ENCODE measurements around the gene HMG20A. TPM values are rescaled to one million over a fixed set of nuclear protein-coding genes. Genes with fewer than 3 reads are reported as not detected.
A peak's percentile ranks its signal among the peaks of the same experiment; 100 is the strongest.

Gene HMG20A
- total RNA-seq, 2 experiments from 2014 or later = 41.2 to 47.1 TPM

DNA sequence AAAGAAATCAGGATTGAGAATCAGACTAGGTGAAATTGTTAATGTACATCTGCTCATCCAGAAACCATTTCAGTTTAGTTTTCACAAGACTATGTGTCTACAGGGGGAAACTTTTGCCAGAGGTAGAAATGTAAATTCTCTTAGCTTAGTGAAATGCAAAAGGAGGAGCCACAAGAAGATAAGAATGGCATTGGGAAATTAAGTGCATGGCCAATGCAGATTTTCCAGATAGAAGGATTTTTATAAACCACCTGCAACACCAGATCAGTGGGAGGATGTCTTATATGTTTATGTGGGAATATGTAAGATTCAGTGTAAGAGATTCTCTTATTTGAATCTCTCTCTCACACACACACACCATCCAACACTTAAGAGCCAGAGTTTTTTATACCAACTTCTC is 67.2 kb downstream of the HMG20A start:
- peaks cover 19% of the 10 kb centered on the region for H3K4me1 Mint-ChIP-seq
- H3K27ac Mint-ChIP-seq = peak overlapping the region; percentile 73

GRCh38 chr15:77489647-77490046 is 69.0 kb downstream of the HMG20A start:
- H3K27ac Mint-ChIP-seq = no peak overlapping the region
- H3K9me3 Mint-ChIP-seq = peaks cover 2% of the 10 kb centered on the region
- no peaks in the 10 kb centered on the region for H3K27me3 Mint-ChIP-seq
- H3K4me3 Mint-ChIP-seq = no peak overlapping the region
- no peak for DNase-seq
- H3K4me1 Mint-ChIP-seq = peaks cover 34% of the 10 kb centered on the region
- H3K36me3 Mint-ChIP-seq = peaks cover 23% of the 10 kb centered on the region

More for the DNA sequence above, 67.2 kb downstream of the HMG20A start:
- Mint-ChIP-seq H3K27me3 (no peaks in the 10 kb centered on the region), H3K9me3 (peaks cover 2% of the 10 kb centered on the region), H3K36me3 (peaks cover 18% of the 10 kb centered on the region), H3K4me3 (no peak overlapping the region)
- DNase-seq = no peak

GRCh38 chr15:77493324-77493907 is 72.7 kb downstream of the HMG20A start:
- Mint-ChIP-seq H3K27me3 (no peaks in the 10 kb centered on the region), H3K27ac (peak overlapping the region; percentile 57), H3K4me3 (no peak overlapping the region), H3K36me3 (peaks cover 10% of the 10 kb centered on the region), H3K4me1 (peaks cover 17% of the 10 kb centered on the region), H3K9me3 (no peaks in the 10 kb centered on the region)
- DNase-seq = no peak

DNA sequence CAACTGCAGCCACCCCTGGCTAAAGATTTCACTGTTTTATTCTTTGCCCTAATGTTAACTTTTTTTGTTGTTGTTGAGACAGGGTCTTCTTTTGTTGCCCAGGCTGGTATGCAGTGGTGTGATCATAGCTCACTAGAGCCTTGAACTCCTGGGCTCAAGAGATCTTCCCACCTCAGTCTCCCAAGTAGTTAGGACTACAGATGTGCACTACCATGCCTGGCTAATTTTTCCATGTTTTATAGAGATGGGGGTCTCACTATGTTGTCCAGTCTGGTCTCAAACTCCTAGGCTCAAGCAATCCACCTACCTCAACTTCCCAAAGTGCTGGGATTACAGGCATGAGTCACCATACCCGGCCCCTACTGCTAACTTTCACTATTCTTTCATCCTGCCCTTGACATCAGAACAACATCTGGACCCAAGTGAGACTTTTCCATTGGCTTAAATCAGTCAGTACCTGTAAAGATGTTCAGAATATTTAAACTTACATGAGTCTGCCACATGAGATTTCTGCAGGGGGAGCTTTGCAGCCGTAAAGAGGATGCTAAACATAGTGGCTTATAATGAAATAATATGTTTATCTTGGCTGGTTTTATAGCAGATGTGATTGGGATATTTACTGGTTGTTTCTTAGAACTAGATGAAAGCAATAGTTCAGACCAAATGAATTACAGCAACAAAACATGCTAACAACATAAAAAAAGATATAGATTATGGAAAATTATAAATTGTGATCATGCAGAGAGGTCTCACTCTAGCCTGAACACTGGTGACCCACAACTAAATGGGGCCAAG is 73.6 kb downstream of the HMG20A start:
- Mint-ChIP-seq H3K4me3 (no peak overlapping the region), H3K27ac (no peak overlapping the region), H3K4me1 (peaks cover 16% of the 10 kb centered on the region), H3K36me3 (peaks cover 10% of the 10 kb centered on the region), H3K27me3 (no peaks in the 10 kb centered on the region), H3K9me3 (no peaks in the 10 kb centered on the region)
- DNase-seq = no peak

DNA sequence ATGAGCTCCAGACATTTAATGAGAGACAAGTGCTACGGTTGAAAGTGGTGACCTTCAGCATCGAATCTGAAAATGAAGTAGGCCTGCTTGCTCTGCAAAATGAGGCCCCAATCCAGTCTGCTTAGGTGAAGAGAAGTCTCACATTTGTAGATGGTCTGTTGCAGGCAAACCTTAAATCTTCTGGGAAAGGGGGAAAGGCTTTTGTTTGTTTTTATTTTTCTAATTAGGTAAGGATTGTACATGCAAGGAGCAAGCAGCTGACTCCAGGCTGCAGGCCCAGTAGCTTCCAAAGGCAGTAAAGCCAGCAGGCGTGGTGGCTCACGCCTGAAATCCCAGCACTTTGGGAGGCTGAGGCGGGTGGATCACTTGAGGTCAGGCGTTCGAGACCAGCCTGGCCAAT is 74.3 kb downstream of the HMG20A start:
- no peaks in the 10 kb centered on the region for H3K27me3 Mint-ChIP-seq
- no peak overlapping the region for H3K27ac Mint-ChIP-seq
- no peak for DNase-seq
- peaks cover 10% of the 10 kb centered on the region for H3K36me3 Mint-ChIP-seq
- H3K9me3 Mint-ChIP-seq = no peaks in the 10 kb centered on the region
- H3K4me3 Mint-ChIP-seq = no peak overlapping the region
- peaks cover 16% of the 10 kb centered on the region for H3K4me1 Mint-ChIP-seq

DNA sequence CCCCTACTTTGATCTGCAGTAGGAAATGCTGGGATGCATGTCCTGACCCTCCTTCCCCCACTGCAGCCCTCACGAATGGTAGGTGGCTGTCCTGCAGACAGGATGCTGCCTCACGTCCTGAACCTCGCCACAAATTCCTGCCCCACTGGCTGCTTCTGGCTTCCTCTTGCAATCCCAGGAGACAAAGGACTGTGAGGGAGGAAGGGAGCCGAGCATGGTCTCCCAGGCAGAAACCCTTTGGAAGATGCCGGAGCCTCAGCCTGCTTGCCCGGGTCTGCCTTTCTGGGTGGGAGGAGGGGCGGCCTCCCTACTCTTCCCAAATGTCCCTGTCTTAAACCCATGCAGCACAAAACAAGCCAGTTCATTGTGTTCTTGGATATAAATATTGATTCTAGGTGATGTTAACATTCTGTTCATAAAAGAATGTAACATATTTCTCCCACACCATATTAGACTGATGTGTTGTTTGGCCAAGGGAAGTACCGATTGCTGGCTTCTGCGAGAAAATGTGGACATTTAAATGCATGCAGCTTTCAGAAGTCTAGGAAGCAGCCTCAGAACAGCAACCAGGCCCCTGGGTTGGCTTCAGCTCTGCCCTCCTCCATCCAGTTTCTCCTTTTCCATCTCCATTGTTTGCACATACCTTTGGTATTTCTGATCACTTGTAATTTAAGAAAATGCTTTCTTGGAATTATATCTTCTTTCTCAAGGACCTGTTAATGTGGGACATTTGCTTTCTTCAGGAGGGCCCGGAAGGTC is 75.3 kb downstream of the HMG20A start:
- Mint-ChIP-seq H3K27ac (no peak overlapping the region), H3K36me3 (peaks cover 10% of the 10 kb centered on the region), H3K9me3 (no peaks in the 10 kb centered on the region), H3K27me3 (no peaks in the 10 kb centered on the region), H3K4me1 (peaks cover 17% of the 10 kb centered on the region), H3K4me3 (no peak overlapping the region)
- DNase-seq = no peak

DNA sequence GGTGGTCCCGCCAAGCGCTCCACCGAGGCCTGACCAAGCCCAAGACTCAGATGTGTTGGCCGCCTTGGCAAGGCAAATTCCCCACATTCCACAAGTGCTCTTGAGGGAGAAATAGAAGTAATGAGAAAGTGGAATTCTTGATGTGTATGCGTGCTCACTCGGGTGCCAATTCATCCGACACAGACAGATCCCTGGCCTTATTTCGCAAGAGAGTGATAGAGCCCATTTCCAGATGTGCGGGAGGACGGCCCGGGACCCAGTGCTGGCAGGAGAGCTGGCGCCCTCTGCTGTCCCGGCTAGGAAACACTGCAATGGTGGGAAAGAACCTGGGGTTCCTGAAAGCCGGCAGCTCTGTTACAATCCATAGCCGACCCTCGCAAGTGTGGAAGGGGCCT is 76.0 kb downstream of the HMG20A start:
- H3K4me1 Mint-ChIP-seq = peaks cover 18% of the 10 kb centered on the region
- no peak overlapping the region for H3K27ac Mint-ChIP-seq
- H3K9me3 Mint-ChIP-seq = no peaks in the 10 kb centered on the region
- DNase-seq = peak; percentile 73
- H3K27me3 Mint-ChIP-seq = no peaks in the 10 kb centered on the region
- peaks cover 10% of the 10 kb centered on the region for H3K36me3 Mint-ChIP-seq
- no peak overlapping the region for H3K4me3 Mint-ChIP-seq

DNA sequence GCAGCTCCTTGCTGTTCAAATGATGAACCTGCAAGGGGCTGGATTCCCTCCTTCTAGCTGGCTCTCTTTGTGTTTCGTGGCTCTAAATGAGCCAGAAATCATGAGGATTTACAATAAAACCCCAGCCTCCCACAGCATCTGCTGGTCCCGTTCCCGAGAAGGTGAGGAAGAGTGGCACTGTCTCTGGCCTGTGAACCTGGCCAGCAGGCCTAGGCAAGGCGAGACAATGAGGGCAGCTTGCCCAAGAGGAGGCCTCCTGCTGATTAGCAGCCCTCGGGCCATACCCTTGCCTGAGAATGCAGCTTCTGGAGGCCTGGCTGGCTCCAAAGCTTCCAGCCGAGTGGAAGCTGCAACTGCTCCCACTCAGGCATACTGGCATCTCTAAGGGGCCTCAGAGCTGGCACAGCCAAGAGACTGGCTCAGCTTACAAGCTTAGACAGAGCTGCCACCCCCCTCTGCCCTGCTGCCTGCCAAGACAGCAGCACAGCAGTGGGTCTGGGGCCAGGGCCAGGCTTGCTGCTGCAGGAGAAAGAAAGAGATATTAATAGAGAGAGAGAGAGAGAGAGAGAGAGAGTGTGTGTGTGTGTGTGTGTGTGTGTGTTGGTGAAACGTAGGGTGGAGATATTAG is 76.5 kb downstream of the HMG20A start:
- Mint-ChIP-seq H3K9me3 (no peaks in the 10 kb centered on the region), H3K27ac (no peak overlapping the region), H3K4me1 (peaks cover 18% of the 10 kb centered on the region), H3K4me3 (no peak overlapping the region), H3K36me3 (peaks cover 9% of the 10 kb centered on the region), H3K27me3 (no peaks in the 10 kb centered on the region)
- DNase-seq = no peak

- Mint-ChIP-seq H3K4me1 (peaks cover 16% of the 10 kb centered on the region), H3K27ac (no peak overlapping the region), H3K36me3 (peaks cover 8% of the 10 kb centered on the region), H3K4me3 (no peak overlapping the region), H3K27me3 (no peaks in the 10 kb centered on the region), H3K9me3 (no peaks in the 10 kb centered on the region)
- DNase-seq = no peak
Measured at GRCh38 chr15:77497942-77498361, 77.3 kb downstream of the HMG20A start.

- Mint-ChIP-seq H3K27ac (no peak overlapping the region), H3K36me3 (peaks cover 3% of the 10 kb centered on the region), H3K9me3 (no peaks in the 10 kb centered on the region), H3K4me3 (no peak overlapping the region), H3K27me3 (no peaks in the 10 kb centered on the region), H3K4me1 (peaks cover 5% of the 10 kb centered on the region)
- no peak for DNase-seq
Measured at GRCh38 chr15:77499087-77499760, 78.5 kb downstream of the HMG20A start.

GRCh38 chr15:77500989-77501388 is 80.3 kb downstream of the HMG20A start:
- Mint-ChIP-seq H3K4me1 (peaks cover 2% of the 10 kb centered on the region), H3K36me3 (no peaks in the 10 kb centered on the region), H3K27ac (no peak overlapping the region), H3K9me3 (no peaks in the 10 kb centered on the region), H3K4me3 (no peak overlapping the region), H3K27me3 (no peaks in the 10 kb centered on the region)
- no peak for DNase-seq

GRCh38 chr15:77502379-77503095 is 81.8 kb downstream of the HMG20A start:
- no peak overlapping the region for H3K4me3 Mint-ChIP-seq
- H3K27me3 Mint-ChIP-seq = no peaks in the 10 kb centered on the region
- H3K9me3 Mint-ChIP-seq = no peaks in the 10 kb centered on the region
- no peak for DNase-seq
- no peaks in the 10 kb centered on the region for H3K36me3 Mint-ChIP-seq
- H3K4me1 Mint-ChIP-seq = peaks cover 2% of the 10 kb centered on the region
- H3K27ac Mint-ChIP-seq = no peak overlapping the region

- Mint-ChIP-seq H3K4me3 (no peak overlapping the region), H3K4me1 (peaks cover 6% of the 10 kb centered on the region), H3K27me3 (no peaks in the 10 kb centered on the region), H3K9me3 (no peaks in the 10 kb centered on the region), H3K27ac (no peak overlapping the region), H3K36me3 (no peaks in the 10 kb centered on the region)
- no peak for DNase-seq
Measured at GRCh38 chr15:77503240-77503639, 82.6 kb downstream of the HMG20A start.

- H3K36me3 Mint-ChIP-seq = no peaks in the 10 kb centered on the region
- no peaks in the 10 kb centered on the region for H3K9me3 Mint-ChIP-seq
- H3K4me3 Mint-ChIP-seq = no peak overlapping the region
- H3K4me1 Mint-ChIP-seq = peaks cover 11% of the 10 kb centered on the region
- DNase-seq = no peak
- no peaks in the 10 kb centered on the region for H3K27me3 Mint-ChIP-seq
- no peak overlapping the region for H3K27ac Mint-ChIP-seq
Measured at GRCh38 chr15:77503764-77504163, 83.1 kb downstream of the HMG20A start.
